AG04450 (cell line): ENCODE data around the gene GRID1. TPM values are rescaled to one million over a fixed set of nuclear protein-coding genes. Genes with fewer than 3 reads are reported as not detected.

Source experiments
- CTCF ChIA-PET: fragments of 300-600, 350-600 bp; formaldehyde crosslinking; extraction: SDS; loops from one replicate; lab custom pipeline; 2022; ENCODE audit warnings: antibody characterized with exemption, inconsistent platforms; lab: Charles Lee
- POLR2A ChIA-PET: fragments of 350-600 bp; formaldehyde crosslinking; extraction: SDS; loops from one replicate; lab custom pipeline; 2021; ENCODE audit warnings: antibody characterized with exemption, inconsistent platforms; lab: Yijun Ruan, JAX
- DNase-seq: peaks from one replicate; pipeline ENCODE4 v3.0.0-alpha.2; 2011; ENCODE audit warnings: low read depth, low spot score
- H3K27ac ChIP-seq: one replicate; pipeline ENCODE4 v1.5.1; 2012; ENCODE audit warnings: low read depth, low read length, control low read depth
- H3K27me3 ChIP-seq: one replicate; pipeline ENCODE4 v1.6.0; 2012; ENCODE audit warnings: low read length; ENCODE audit not compliant: control insufficient read depth, insufficient read depth
- H3K4me3 ChIP-seq: 2 replicates; pipeline ENCODE4 v1.5.1; 2011; ENCODE audit warnings: mild to moderate bottlenecking, low read depth, low read length, control low read depth
- H3K9me3 ChIP-seq: 2 replicates; pipeline ENCODE4 v1.5.1; 2012; ENCODE audit warnings: low read length; ENCODE audit not compliant: control insufficient read depth, insufficient read depth
- CTCF ChIP-seq: IDR thresholded peaks from 2 replicates; pipeline ENCODE4 v1.5.1; 2011; ENCODE audit warnings: low read depth, low read length, control low read depth, inconsistent platforms
- polyA plus RNA-seq: library from polyadenylated mRNA; depleted of rRNA; stranded (reverse); fragments of >200 nt; gene quantifications from 2 replicates; pipeline ENCODE4 v1.2.3, GENCODE V29; 2011

GRID1 gene
- polyA plus RNA-seq, 1 experiment = not detected

DNA sequence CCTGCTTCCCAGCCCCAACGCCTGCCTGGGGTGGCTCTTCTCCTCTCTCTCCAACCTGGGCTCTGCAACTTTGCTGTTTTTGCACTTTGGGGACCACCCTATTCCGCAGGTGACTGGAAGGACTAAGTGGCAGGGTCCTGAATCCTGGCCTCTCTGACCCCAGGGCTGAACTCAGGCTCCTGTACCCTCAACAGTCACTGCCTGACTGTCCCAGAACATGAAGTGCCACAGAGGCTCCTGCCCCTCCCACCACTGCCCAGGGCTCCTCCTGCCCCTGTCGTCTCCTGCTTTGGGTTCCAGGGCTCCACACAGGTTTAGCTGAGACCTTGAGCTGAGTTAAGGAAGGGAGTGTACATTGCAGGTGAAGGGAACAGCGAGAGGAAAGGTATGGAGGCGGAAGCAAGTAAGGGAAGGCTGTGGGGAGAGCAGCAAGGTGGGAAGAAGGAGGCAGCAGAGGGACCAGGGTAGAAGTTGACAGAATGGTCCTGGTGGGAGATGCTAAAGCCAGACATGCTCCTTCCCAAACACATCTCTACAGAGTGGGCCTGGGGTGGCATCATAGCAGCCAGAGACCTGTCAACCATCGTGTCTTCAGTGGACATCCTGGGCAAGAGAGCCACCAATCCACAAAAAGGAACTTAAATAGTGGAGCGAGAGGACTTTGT lies 5.7 kb upstream of the GRID1 start:
- POLR2A ChIA-PET = no interaction called here
- no peak for DNase-seq
- no peak for TF ChIP-seq CTCF
- Histone ChIP-seq H3K4me3 (no peak overlapping the region), H3K27ac (no peak overlapping the region), H3K27me3 (peaks cover 57% of the 10 kb centered on the region), H3K9me3 (peaks cover 4% of the 10 kb centered on the region; the same call in 1 of the 2 replicates)
- CTCF ChIA-PET = no interaction called here

GRCh38 chr10:86371691-86372090 lies 5.1 kb upstream of the GRID1 start:
- no peak for DNase-seq
- ChIA-PET POLR2A (no interaction called here), CTCF (no interaction called here)
- H3K9me3 ChIP-seq = peaks cover 4% of the 10 kb centered on the region; the same call in 1 of the 2 replicates
- no peak overlapping the region for H3K4me3 ChIP-seq
- no peak for TF ChIP-seq CTCF
- H3K27me3 ChIP-seq = peaks cover 60% of the 10 kb centered on the region
- H3K27ac ChIP-seq = no peak overlapping the region

GRCh38 chr10:86371116-86371515 lies 4.5 kb upstream of the GRID1 start:
- ChIA-PET CTCF (no interaction called here), POLR2A (no interaction called here)
- DNase-seq = no peak
- Histone ChIP-seq H3K4me3 (no peak overlapping the region), H3K9me3 (peaks cover 4% of the 10 kb centered on the region; the same call in 1 of the 2 replicates), H3K27me3 (peaks cover 57% of the 10 kb centered on the region), H3K27ac (no peak overlapping the region)
- no peak for TF ChIP-seq CTCF

DNA sequence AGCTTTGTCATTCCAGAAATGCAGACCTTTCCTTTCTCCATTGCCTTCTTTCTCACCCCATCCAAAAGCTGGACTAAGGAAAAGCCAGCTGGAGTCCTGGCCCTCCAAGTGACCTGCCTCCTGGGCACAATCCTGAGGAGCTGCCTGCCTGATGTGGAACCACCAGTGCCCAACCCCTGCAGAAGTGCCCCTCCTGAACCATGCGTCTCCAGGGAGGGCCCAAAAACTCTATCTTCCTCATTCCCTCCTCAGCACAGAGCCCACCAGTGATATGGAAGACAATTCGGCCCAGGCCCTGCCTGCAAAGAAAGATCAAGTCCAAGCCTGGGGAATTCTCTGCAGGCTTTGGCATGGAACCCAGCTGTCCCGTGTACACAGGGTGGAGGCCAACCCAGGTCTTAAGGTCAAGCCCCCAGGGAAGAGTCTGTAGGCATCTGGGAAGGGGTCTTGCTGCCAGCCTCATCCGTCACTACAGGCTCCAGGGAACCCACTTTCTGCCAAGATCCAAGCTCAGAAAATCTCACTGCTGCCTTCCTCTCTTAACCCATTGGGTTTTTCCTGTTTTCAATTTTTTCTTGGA lies 3.5 kb upstream of the GRID1 start:
- CTCF ChIA-PET = no interaction called here
- no peak overlapping the region for H3K27ac ChIP-seq
- no peak for TF ChIP-seq CTCF
- peaks cover 65% of the 10 kb centered on the region for H3K27me3 ChIP-seq
- H3K4me3 ChIP-seq = no peak overlapping the region
- DNase-seq = no peak
- POLR2A ChIA-PET = no interaction called here
- peaks cover 4% of the 10 kb centered on the region; the same call in 1 of the 2 replicates for H3K9me3 ChIP-seq

DNA sequence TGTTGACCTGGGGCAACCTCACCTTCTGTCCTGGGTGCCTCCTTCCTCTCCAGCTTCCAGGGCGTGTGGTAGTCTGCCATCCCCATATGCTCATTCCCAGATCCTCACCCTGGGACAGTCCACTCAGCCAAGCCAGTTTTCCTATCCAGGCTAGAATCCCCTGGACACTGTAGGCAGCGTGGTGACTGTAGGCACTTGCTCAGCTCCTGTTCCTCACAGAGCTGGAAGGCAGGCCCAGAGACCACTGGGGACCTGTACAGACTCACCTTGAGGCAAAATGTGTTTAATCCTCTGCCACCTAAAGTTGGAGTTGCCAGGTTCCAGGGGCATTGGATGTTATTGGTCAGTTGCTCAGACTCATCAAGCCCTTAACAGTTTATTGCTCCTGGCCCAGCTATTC lies 2.4 kb upstream of the GRID1 start:
- no peak for DNase-seq
- Histone ChIP-seq H3K27ac (no peak overlapping the region), H3K4me3 (no peak overlapping the region), H3K9me3 (peaks cover 4% of the 10 kb centered on the region; the same call in 1 of the 2 replicates), H3K27me3 (peaks cover 66% of the 10 kb centered on the region)
- POLR2A ChIA-PET = no interaction called here
- no peak for TF ChIP-seq CTCF
- CTCF ChIA-PET = no interaction called here
